ENCODE results near the gene DUSP1. TPM values are rescaled to one million over a fixed set of nuclear protein-coding genes. Genes with fewer than 3 reads are reported as not detected.

Gene DUSP1
- total and polyA plus RNA-seq, 2 of the 13 experiments (the other 11 are each of a cell fraction or from before 2014, with no cell fraction given) = 27.1 to 55.5 TPM

DNA sequence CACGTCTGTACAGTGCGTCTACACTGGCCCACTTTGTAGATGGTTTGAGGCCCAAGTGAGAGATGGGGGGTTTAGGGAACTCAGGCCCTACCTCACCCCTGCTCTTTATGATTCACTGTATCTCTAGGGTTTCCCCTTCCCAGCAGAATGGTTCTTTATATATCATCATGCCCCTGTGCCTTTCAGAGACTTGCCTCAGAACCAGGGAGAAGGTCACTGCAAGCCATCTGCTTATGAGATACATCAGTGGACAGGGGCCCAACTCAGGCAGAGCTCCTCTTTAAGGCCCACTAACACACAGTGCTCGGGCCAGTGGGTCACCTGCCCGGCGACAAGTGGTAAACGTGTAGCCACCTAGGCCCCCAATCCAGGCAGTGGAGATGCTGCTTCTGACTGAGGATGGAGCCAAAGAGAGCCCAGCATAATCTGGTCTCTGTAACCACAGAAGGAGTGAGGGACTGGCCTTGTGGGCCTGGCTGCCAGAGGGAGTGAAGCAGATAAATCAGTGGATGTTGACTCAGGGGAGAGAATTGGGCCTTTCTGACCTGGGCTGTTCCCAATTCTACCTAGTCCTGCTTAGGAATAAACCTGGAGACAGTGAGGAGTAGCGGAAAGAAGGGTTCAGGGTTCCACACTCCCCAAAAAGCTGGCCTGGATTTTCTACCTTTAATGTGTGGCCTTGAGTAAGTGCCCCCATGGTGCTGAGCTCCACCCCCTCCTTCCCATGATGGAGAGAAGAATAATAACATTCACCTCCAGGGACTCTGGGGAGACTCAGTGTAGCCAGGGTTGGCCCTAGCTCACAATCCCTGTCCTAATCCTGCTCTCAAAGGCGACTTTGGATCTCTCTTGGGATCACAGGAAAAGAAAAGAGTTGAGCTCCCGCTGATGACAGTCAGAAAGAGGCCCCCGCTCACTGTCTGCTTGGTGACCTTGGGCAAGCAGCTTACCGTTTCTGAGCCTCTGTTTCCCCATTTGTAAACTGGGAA, 2.8 kb upstream of the DUSP1 start (continued):
- TF ChIP-seq, protein P1, sequence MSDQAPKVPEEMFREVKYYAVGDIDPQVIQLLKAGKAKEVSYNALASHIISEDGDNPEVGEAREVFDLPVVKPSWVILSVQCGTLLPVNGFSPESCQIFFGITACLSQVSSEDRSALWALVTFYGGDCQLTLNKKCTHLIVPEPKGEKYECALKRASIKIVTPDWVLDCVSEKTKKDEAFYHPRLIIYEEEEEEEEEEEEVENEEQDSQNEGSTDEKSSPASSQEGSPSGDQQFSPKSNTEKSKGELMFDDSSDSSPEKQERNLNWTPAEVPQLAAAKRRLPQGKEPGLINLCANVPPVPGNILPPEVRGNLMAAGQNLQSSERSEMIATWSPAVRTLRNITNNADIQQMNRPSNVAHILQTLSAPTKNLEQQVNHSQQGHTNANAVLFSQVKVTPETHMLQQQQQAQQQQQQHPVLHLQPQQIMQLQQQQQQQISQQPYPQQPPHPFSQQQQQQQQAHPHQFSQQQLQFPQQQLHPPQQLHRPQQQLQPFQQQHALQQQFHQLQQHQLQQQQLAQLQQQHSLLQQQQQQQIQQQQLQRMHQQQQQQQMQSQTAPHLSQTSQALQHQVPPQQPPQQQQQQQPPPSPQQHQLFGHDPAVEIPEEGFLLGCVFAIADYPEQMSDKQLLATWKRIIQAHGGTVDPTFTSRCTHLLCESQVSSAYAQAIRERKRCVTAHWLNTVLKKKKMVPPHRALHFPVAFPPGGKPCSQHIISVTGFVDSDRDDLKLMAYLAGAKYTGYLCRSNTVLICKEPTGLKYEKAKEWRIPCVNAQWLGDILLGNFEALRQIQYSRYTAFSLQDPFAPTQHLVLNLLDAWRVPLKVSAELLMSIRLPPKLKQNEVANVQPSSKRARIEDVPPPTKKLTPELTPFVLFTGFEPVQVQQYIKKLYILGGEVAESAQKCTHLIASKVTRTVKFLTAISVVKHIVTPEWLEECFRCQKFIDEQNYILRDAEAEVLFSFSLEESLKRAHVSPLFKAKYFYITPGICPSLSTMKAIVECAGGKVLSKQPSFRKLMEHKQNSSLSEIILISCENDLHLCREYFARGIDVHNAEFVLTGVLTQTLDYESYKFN (CRISPR knock-in tag; conservative IDR thresholded peaks at IDR 0.05) = 0 out of 2 replicates have a peak, but pooled peaks have one; percentile 4
- TF ChIP-seq, protein P2, sequence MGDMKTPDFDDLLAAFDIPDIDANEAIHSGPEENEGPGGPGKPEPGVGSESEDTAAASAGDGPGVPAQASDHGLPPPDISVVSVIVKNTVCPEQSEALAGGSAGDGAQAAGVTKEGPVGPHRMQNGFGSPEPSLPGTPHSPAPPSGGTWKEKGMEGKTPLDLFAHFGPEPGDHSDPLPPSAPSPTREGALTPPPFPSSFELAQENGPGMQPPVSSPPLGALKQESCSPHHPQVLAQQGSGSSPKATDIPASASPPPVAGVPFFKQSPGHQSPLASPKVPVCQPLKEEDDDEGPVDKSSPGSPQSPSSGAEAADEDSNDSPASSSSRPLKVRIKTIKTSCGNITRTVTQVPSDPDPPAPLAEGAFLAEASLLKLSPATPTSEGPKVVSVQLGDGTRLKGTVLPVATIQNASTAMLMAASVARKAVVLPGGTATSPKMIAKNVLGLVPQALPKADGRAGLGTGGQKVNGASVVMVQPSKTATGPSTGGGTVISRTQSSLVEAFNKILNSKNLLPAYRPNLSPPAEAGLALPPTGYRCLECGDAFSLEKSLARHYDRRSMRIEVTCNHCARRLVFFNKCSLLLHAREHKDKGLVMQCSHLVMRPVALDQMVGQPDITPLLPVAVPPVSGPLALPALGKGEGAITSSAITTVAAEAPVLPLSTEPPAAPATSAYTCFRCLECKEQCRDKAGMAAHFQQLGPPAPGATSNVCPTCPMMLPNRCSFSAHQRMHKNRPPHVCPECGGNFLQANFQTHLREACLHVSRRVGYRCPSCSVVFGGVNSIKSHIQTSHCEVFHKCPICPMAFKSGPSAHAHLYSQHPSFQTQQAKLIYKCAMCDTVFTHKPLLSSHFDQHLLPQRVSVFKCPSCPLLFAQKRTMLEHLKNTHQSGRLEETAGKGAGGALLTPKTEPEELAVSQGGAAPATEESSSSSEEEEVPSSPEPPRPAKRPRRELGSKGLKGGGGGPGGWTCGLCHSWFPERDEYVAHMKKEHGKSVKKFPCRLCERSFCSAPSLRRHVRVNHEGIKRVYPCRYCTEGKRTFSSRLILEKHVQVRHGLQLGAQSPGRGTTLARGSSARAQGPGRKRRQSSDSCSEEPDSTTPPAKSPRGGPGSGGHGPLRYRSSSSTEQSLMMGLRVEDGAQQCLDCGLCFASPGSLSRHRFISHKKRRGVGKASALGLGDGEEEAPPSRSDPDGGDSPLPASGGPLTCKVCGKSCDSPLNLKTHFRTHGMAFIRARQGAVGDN (CRISPR knock-in tag; IDR thresholded peaks at IDR 0.05) = peak; percentile 64
- TF ChIP-seq ZSCAN25 (CRISPR knock-in tag; IDR thresholded peaks at IDR 0.05) (peak; percentile 62; the same call in 1 of the 2 replicates), KDM3A (CRISPR knock-in tag; IDR thresholded peaks at IDR 0.05; ENCODE audit: low read depth) (no peak), ZNF501 (CRISPR knock-in tag; IDR thresholded peaks at IDR 0.05) (no peak)
